Karpas-422 (cell line): ENCODE measurements around the gene VSTM4. TPM values are rescaled to one million over a fixed set of nuclear protein-coding genes. Genes with fewer than 3 reads are reported as not detected.

Source experiments
- DNase-seq: peaks from one replicate; pipeline ENCODE4 v3.0.0-alpha.2; 2015
- H2AFZ ChIP-seq: fragments of 200-600 bp; sonication (generic); 2 replicates; pipeline ENCODE4 v1.6.1; 2014; ENCODE audit warnings: antibody characterized with exemption, low read length, mixed read lengths
- H3K27ac ChIP-seq: fragments of 200-600 bp; sonication (generic); 2 replicates; pipeline ENCODE4 v1.5.1; 2014; ENCODE audit warnings: mild to moderate bottlenecking, low read length, moderate library complexity
- H3K27me3 ChIP-seq: fragments of 200-600 bp; sonication (generic); 2 replicates; pipeline ENCODE4 v1.6.1; 2014; ENCODE audit warnings: low read length, mixed read lengths
- H3K36me3 ChIP-seq: fragments of 200-600 bp; sonication (generic); 2 replicates; pipeline ENCODE4 v1.6.1; 2014; ENCODE audit warnings: low read length, mixed read lengths; ENCODE audit not compliant: insufficient read depth
- H3K4me1 ChIP-seq: fragments of 200-600 bp; sonication (generic); 2 replicates; pipeline ENCODE4 v1.6.1; 2014; ENCODE audit warnings: mild to moderate bottlenecking, low read length, mixed read lengths
- H3K4me2 ChIP-seq: fragments of 200-600 bp; sonication (generic); 2 replicates; pipeline ENCODE4 v1.6.1; 2014; ENCODE audit warnings: low read length, low read depth, mild to moderate bottlenecking; ENCODE audit not compliant: poor library complexity, severe bottlenecking
- H3K4me3 ChIP-seq: fragments of 200-600 bp; sonication (generic); 2 replicates; pipeline ENCODE4 v1.5.1; 2014; ENCODE audit warnings: mild to moderate bottlenecking, antibody characterized with exemption, low read length, mixed read lengths
- H3K79me2 ChIP-seq: fragments of 200-600 bp; sonication (generic); 2 replicates; pipeline ENCODE4 v1.6.1; 2014; ENCODE audit warnings: mild to moderate bottlenecking, low read length, mixed read lengths
- H3K9ac ChIP-seq: fragments of 200-600 bp; sonication (generic); 2 replicates; pipeline ENCODE4 v1.6.0; 2014; ENCODE audit warnings: low read length
- H3K9me2 ChIP-seq: fragments of 200-600 bp; sonication (generic), shearing (Covaris generic); replicated peaks from 2 replicates; pipeline ENCODE4 v1.6.0; 2014; ENCODE audit warnings: mild to moderate bottlenecking, low read length, moderate library complexity; ENCODE audit not compliant: insufficient read depth
- H3K9me3 ChIP-seq: fragments of 300-700, 200-600 bp; sonication (generic); 2 replicates; pipeline ENCODE4 v1.6.1; 2014; ENCODE audit warnings: low read length, mixed read lengths
- H4K20me1 ChIP-seq: fragments of 200-600 bp; sonication (generic); 2 replicates; pipeline ENCODE4 v1.6.1; 2014; ENCODE audit warnings: mild to moderate bottlenecking, antibody characterized with exemption, low read length, low read depth; ENCODE audit not compliant: insufficient read depth
- total RNA-seq: library from RNA; depleted of rRNA; stranded (reverse); fragments of >200 nt; shearing (Covaris generic); gene quantifications from 2 replicates; pipeline ENCODE4 v1.2.3, GENCODE V29; 2014; ENCODE audit warnings: low replicate concordance

The VSTM4 gene
- total RNA-seq, 1 experiment from 2014 or later = not detected

- H3K36me3 ChIP-seq = no peaks in the 10 kb centered on the region
- no peaks in the 10 kb centered on the region for H3K9me2 ChIP-seq
- no peaks in the 10 kb centered on the region for H3K9me3 ChIP-seq
- no peaks in the 10 kb centered on the region for H4K20me1 ChIP-seq
- H3K27ac ChIP-seq = no peak overlapping the region
- no peak overlapping the region for H2AFZ ChIP-seq
- H3K79me2 ChIP-seq = no peaks in the 10 kb centered on the region
- DNase-seq = no peak
- no peaks in the 10 kb centered on the region for H3K27me3 ChIP-seq
- no peak overlapping the region for H3K4me3 ChIP-seq
- H3K4me1 ChIP-seq = no peaks in the 10 kb centered on the region
- H3K9ac ChIP-seq = no peak overlapping the region
- no peak overlapping the region for H3K4me2 ChIP-seq
Observed at GRCh38 chr10:49080071-49080470, 35.3 kb downstream of the VSTM4 start.

GRCh38 chr10:49079499-49079898 is 35.8 kb downstream of the VSTM4 start:
- DNase-seq = no peak

GRCh38 chr10:49079072-49079471 is 36.2 kb downstream of the VSTM4 start:
- Histone ChIP-seq H2AFZ (no peak overlapping the region), H4K20me1 (no peaks in the 10 kb centered on the region), H3K79me2 (no peaks in the 10 kb centered on the region), H3K27me3 (no peaks in the 10 kb centered on the region), H3K9ac (no peak overlapping the region), H3K36me3 (no peaks in the 10 kb centered on the region), H3K4me2 (no peak overlapping the region), H3K27ac (no peak overlapping the region), H3K9me3 (no peaks in the 10 kb centered on the region), H3K9me2 (no peaks in the 10 kb centered on the region), H3K4me3 (no peak overlapping the region), H3K4me1 (no peaks in the 10 kb centered on the region)
- no peak for DNase-seq

More at GRCh38 chr10:49079499-49079898, 35.8 kb downstream of the VSTM4 start:
- Histone ChIP-seq H4K20me1 (no peaks in the 10 kb centered on the region), H3K4me2 (no peak overlapping the region), H3K9me3 (no peaks in the 10 kb centered on the region), H3K27ac (no peak overlapping the region), H3K9ac (no peak overlapping the region), H3K9me2 (no peaks in the 10 kb centered on the region), H3K79me2 (no peaks in the 10 kb centered on the region), H3K36me3 (no peaks in the 10 kb centered on the region), H3K4me1 (no peaks in the 10 kb centered on the region), H3K27me3 (no peaks in the 10 kb centered on the region), H2AFZ (no peak overlapping the region), H3K4me3 (no peak overlapping the region)

GRCh38 chr10:49078433-49078832 is 36.9 kb downstream of the VSTM4 start:
- H3K4me2 ChIP-seq = no peak overlapping the region
- no peaks in the 10 kb centered on the region for H3K79me2 ChIP-seq
- H3K36me3 ChIP-seq = no peaks in the 10 kb centered on the region
- H3K9me3 ChIP-seq = no peaks in the 10 kb centered on the region
- DNase-seq = no peak
- no peak overlapping the region for H3K4me3 ChIP-seq
- H4K20me1 ChIP-seq = no peaks in the 10 kb centered on the region
- H3K27ac ChIP-seq = no peak overlapping the region
- H2AFZ ChIP-seq = no peak overlapping the region
- no peaks in the 10 kb centered on the region for H3K9me2 ChIP-seq
- no peaks in the 10 kb centered on the region for H3K4me1 ChIP-seq
- H3K27me3 ChIP-seq = no peaks in the 10 kb centered on the region
- no peak overlapping the region for H3K9ac ChIP-seq

- H3K36me3 ChIP-seq = no peaks in the 10 kb centered on the region
Observed at GRCh38 chr10:49076741-49077521, 38.4 kb downstream of the VSTM4 start.

GRCh38 chr10:49076319-49076718 is 39.0 kb downstream of the VSTM4 start:
- no peak for DNase-seq
- Histone ChIP-seq H2AFZ (no peak overlapping the region), H3K27me3 (no peaks in the 10 kb centered on the region), H3K4me1 (no peaks in the 10 kb centered on the region), H3K9ac (no peak overlapping the region), H3K4me2 (no peak overlapping the region), H3K27ac (no peak overlapping the region), H3K36me3 (no peaks in the 10 kb centered on the region), H4K20me1 (no peaks in the 10 kb centered on the region), H3K9me2 (no peaks in the 10 kb centered on the region), H3K79me2 (no peaks in the 10 kb centered on the region), H3K9me3 (no peaks in the 10 kb centered on the region), H3K4me3 (no peak overlapping the region)

More at GRCh38 chr10:49076741-49077521, 38.4 kb downstream of the VSTM4 start:
- Histone ChIP-seq H3K9me2 (no peaks in the 10 kb centered on the region), H3K4me3 (no peak overlapping the region), H3K27ac (no peak overlapping the region), H3K4me1 (no peaks in the 10 kb centered on the region), H3K9ac (no peak overlapping the region), H3K27me3 (no peaks in the 10 kb centered on the region), H3K4me2 (no peak overlapping the region), H2AFZ (no peak overlapping the region), H3K9me3 (no peaks in the 10 kb centered on the region), H4K20me1 (no peaks in the 10 kb centered on the region), H3K79me2 (no peaks in the 10 kb centered on the region)
- no peak for DNase-seq

- Histone ChIP-seq H2AFZ (no peak overlapping the region), H3K27ac (no peak overlapping the region), H3K9me2 (no peaks in the 10 kb centered on the region), H3K4me1 (no peaks in the 10 kb centered on the region), H4K20me1 (no peaks in the 10 kb centered on the region), H3K9ac (no peak overlapping the region), H3K27me3 (no peaks in the 10 kb centered on the region), H3K36me3 (no peaks in the 10 kb centered on the region), H3K4me3 (no peak overlapping the region), H3K9me3 (no peaks in the 10 kb centered on the region), H3K4me2 (no peak overlapping the region), H3K79me2 (no peaks in the 10 kb centered on the region)
- no peak for DNase-seq
Observed at GRCh38 chr10:49075743-49076142, 39.6 kb downstream of the VSTM4 start.

- no peaks in the 10 kb centered on the region for H3K27me3 ChIP-seq
- H3K79me2 ChIP-seq = no peaks in the 10 kb centered on the region
- no peaks in the 10 kb centered on the region for H3K9me3 ChIP-seq
- no peak overlapping the region for H3K4me2 ChIP-seq
- H4K20me1 ChIP-seq = no peaks in the 10 kb centered on the region
- H3K4me1 ChIP-seq = no peaks in the 10 kb centered on the region
- H3K4me3 ChIP-seq = no peak overlapping the region
- no peak overlapping the region for H2AFZ ChIP-seq
- no peak overlapping the region for H3K27ac ChIP-seq
- no peaks in the 10 kb centered on the region for H3K36me3 ChIP-seq
- no peak overlapping the region for H3K9ac ChIP-seq
- H3K9me2 ChIP-seq = no peaks in the 10 kb centered on the region
- DNase-seq = no peak
Observed at GRCh38 chr10:49074836-49075682, 40.3 kb downstream of the VSTM4 start.
